Right hindlimb (tissue), 1 donor: Measurements from ENCODE around the gene LRRC10.

ENCODE experiments used
- DNase-seq: peaks from one replicate; pipeline ENCODE4 v3.0.0-alpha.2; 2018

Gene LRRC10, protein sequence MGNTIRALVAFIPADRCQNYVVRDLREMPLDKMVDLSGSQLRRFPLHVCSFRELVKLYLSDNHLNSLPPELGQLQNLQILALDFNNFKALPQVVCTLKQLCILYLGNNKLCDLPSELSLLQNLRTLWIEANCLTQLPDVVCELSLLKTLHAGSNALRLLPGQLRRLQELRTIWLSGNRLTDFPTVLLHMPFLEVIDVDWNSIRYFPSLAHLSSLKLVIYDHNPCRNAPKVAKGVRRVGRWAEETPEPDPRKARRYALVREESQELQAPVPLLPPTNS

DNA sequence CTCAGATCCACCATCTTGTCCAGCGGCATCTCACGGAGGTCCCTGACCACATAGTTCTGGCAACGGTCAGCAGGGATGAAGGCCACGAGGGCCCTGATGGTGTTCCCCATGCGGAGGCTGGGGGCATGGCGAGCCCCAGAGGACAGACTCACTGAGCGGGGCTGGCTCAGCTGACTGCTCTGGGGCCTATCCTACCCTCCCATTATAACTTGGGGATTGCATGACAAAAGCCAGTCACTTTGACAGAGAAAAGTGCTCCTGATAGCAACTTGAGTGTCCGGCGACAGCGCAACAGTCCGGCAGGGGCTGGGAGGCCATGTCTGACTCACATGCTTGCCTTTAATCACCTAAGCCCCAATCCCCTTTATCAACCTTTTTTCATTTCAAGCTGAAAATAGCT, at the start of gene LRRC10:
LRRC10 (minus strand) TSS at position 179 of the 400 bp plus-strand sequence; CDS start at position 110, 69 bp downstream.
- no peak for DNase-seq

DNA sequence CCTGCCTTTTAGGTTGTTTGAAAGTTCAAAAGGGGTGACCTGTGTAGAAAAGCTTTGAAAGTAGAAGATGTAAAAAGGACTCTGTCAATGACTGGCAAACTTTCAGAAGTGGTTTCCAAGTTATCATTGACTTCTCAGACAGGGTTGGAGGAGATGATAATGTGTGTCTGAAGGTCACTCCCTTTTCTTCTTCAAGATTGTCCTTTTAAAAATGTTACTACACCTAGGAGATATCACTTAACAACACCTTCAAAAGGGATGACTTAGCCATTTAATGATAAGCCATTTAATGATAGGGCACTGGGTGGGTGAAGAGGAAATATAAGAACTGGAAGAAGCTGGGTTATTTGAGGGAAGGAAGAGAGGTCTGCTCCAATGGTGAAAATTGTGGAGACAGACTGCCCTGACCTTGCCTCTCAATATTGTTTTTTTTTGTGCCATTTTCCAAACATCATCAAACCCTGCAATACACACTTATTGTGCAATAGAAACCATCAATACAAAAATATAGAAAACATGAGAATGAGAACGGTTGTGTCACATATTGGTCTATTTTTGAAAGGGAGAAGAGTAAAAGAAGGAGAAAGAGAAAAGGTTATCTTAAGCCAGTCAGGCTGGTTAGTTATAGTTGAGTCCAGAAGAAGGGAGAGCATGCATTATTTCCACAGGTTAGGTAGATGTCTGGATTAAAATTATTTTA, 49.6 kb upstream of the LRRC10 start:
- no peak for DNase-seq

DNA sequence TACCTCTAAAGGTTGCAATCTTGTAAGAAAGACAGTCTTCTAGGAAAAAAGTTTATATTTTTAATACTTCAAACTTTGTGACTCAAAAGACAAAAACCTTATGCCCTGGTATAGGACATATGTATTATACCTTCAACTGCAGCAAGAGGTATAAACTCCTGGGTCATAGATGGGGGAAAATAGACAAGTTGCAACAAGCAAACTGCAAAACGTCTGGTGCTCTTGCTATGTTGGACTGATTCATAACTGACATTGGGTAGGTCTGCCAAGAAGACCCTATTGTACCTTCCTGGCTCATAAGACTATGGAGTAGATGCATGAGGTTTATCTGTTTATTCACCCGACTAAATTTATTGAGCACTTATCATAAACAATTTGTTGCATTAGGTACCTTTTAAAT, 47.5 kb upstream of the LRRC10 start:
- DNase-seq, result no peak

DNA sequence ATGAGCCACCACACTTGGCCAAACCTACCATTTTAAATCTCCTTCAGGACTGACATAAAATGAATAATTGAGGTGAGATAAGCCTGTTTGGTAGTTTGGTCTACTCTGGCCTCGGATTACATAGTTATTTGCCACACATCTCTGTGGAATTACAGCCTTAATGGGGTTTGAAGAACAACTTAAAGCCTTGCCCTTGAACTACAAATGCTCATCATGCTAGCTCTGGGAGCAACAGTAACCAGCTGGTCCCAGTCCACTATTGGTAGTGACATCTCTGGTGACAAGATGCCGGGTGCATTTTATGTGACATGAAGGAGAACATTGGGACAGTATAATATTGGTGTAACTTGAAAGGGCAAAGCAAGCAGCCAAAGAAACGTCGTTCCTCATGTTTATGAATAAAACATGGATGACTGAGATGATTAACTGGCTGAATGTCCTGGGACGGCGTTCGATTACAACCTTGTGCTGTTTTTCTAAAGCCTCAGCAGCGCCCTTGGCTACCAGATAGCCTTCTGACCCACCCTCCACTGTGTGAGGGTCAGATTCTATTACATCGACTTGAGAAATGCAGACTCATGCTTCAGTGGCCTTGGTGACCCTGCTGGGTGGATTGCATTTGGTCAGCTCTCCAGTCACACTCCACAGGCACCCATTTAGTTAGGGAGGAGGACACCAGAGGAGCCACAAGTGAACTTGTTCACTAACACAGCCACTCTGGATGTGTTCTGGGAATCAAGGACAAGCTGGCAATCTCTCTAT, 46.9 kb upstream of the LRRC10 start:
- DNase-seq, result peak; percentile 34

DNA sequence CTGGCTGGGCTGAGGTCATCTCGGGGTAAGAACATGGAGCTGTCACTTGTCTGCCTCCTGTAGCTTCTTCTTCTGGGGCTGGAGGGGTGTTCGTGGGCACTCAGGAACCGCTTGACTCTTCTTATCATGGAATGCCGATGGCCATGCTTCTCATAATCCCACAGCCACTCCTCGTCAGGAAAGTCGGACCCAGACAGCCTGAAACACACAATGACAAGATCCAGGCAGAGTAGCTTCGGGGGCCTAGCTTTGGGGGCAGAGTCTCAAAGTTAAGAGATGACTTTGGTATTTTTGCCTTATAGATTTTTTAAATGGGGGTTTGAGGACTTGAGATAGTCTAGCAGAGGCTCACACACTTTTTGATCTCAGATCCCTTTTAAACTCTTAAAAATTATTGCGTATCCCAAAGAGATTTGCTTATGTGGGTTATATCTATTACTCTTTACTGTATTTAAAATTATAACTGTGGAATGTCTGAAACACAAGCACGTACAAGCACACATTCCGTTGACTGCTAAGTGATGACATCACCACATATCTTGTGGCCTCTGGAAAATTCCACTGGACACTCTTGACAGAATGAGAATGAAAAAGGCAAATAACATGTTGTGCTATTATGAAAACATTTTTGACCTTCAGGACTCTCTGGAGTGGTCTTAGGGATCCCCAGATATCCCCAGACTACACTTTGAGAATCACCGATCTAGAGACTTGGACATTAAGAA, 45.1 kb upstream of the LRRC10 start:
- no peak for DNase-seq

DNA sequence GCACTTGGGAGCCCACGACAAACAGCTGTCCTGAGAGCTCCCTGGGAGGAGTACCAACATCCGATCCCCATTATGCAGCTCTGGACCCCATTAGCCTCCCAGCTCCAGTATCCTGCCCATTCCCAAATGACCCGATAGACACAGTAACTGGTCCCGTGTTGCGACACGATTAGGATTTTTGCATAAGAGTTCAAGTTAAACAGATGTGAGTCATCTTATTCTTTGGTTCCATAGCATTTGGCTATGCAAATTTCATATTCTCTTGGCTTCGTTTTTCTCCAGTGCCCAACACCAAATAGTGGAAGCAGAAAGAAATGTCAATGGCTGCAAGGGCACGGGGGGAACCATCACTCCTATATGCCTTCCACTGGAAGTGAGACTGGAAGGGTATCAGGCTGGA, 43.0 kb upstream of the LRRC10 start:
- DNase-seq, result no peak

DNA sequence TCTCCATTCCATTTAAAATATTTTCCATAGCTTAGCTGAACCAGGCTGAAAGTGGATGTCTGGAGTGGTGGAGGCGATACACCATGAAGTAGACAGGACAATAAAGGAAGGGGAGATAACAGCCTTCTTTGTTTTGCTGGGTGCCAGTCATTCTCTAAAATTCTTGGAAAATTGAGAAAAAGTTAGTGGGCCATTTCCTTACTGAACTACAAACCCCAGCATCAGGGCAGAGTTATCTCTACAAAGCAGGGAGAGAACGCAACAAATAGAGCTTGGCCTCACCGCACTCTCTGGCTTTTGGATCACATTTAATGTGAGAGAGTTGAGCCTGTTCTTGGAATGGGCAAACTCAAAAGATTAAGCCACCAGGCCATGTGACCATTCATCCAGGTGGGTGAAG, 41.2 kb upstream of the LRRC10 start:
- no peak for DNase-seq

DNA sequence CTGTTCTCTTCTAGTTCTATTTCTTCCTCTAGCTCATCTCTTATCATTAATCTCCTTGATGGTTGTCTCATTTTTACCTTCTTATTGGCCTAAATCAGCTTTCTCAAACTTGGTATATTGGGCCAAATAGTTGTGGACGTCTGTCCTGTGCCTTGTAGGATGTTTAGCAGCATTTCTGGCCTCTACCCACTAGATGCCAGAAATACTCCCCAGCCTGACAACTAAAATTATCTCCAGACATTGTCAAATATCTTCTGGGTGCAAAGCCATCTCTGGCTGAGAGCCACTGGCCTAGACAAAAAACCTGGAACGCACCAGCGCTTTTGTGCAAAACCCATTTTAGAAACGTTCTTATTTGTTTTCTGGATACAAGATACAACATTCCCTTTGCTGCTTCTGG, 38.8 kb upstream of the LRRC10 start:
- no peak for DNase-seq

DNA sequence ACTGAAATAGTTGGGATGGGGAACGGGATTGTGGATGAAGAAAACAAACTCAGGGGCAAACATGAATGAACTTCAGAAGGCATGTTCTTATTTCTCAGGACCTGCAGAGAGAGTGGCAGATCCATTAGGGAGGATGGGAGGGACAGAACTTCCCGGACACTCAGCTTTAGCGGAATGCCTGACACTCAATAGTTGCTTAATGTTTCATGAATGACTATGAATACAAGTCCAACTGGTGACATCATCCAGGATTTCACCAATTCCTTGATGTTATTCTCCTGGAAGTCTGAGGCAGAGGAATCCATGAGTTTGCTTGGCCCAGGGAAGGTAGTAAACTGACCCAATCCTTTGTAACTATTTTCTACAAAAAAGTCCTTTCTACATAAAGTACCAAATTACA, 37.8 kb upstream of the LRRC10 start:
- no peak for DNase-seq

DNA sequence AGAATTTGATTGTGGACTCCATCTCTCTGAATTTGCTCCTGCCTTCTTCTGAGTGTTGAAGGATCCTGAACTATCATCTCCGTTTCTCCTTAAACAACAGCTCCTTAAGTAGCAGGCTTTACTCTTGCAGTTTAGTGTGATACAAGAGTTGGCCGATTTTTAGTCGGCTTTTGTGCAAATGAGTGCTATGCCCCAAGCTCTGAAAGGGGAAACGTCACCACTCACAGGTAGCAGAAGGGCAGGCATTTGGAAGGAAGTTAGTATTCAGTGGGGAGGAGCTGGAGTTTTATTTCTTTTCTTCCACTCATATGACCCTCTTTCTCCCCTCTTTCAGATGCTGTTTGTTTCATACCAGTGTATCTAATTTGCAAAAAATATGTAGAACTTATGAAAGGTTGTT, 36.5 kb upstream of the LRRC10 start:
- no peak for DNase-seq

DNA sequence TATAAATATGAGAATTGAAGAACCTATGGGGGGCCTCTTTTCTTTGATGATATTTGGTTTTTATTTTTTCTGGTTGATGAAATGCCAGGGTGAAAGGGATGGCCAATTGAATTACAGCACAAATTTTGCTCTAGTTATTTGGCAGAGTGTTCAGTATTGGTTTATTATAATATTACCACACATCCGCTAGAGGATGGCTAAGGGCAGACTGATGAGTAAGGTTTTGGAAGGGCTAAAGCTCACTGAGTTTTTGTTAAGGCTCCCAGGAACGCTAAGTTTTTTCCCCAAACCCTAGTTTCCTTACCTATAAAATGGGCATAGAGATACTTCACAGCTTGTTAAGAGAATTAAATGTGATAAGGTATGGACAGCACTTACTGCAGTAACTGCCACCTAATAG, 34.3 kb upstream of the LRRC10 start:
- no peak for DNase-seq

DNA sequence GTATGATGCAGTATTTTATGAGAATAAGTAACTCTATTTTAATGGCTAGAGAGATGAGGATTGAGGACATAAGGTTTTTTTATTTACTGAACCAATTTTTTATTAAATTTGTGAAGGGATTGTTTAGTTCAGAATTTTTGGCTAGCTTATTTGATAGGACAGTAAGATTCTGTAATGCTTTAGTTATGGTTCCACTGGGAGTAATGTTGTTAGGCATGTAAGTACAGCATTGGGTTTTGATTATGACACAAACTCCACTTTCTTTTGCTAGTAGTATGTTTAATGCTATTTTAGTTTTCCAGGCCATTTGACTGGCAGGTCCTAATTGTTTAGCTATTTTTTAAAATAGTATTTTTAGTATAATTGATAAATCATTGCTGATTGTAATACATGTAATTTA, 33.8 kb upstream of the LRRC10 start:
- no peak for DNase-seq

DNA sequence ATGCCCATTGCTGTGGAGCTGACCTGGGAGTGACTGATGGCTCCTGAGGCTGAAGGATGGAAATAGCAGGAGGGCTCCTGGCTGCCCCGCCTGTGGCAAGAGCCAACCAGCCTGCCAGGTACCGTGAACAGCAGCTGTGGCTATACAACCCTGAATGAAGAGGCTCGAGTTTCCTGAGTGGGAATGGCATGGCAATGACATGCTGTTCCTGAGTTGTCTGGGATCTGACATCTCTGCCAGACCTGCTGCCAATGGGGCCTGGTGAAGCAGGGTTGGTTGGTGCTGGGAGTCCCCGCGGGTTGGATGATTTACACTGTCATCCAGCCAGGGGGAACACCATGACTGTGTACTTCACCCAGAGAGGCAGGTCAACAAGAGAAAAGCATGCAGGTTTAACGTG, 31.8 kb upstream of the LRRC10 start:
- no peak for DNase-seq

DNA sequence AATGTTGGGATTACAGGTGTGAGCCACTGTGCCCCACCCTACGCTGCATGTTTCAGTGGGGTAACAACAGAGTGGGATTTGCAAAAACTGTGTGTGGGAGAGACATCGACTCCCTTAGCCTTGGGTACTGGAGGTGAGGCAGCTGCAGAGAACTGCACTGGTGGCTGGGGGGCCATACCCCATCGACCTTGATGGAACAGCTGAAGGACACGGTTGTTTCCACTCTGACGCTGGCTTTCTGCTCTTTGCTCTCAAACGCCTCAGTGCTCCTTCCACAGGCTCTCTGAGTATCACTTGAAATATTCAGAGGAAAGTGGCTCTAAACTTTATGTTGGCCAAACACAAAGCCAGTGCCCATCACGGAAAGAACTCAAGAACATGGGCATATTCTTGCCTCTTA, 30.8 kb upstream of the LRRC10 start:
- DNase-seq, result no peak

DNA sequence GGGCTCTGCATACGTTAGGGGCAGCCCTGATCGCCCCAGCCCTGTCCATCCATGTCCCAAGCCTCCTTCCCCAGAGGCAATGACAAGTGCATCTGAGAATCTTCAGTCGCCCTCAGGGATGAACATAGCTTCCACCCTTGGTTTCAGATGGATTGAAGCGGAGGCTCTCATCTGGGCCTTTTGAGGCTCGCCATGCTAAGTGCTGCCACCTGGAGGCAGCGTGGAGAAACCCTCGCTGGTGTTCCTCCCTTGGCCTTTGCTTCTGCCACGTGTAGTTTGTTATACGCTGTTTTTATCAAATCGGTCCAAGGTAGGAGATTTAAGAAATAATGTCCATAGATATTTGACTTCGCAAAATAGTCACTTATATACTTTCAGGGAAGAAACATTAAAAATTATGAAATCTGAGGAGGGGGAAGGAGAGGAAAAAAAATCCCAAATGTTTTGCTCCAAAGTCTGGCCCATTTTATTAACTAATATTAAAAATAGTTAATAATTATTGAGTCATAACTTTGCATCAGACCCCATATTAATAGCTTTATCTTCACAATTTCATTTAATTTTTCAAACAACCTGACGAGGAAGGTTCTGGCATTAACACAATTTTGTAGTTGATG, 28.8 kb upstream of the LRRC10 start:
- peak; percentile 40 for DNase-seq

DNA sequence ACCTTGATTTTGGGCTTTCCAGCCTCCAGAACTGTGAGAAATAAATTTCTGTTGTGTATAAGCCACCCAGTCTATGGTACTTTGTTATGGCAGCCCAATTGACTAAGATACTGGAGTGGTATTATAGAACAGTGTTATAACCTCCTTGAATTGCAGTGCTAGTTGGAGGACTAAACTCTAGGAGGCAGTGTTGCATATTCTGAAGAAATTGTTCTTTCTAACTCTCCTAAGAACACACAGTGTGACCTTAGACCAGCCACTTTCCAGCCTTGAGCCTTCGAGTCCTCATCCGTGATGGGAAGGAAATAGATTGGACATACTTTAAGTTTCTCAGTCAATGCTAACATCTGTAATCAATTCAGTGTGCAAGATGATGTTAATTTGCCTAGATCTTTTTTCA, 22.4 kb upstream of the LRRC10 start:
- DNase-seq, result no peak

DNA sequence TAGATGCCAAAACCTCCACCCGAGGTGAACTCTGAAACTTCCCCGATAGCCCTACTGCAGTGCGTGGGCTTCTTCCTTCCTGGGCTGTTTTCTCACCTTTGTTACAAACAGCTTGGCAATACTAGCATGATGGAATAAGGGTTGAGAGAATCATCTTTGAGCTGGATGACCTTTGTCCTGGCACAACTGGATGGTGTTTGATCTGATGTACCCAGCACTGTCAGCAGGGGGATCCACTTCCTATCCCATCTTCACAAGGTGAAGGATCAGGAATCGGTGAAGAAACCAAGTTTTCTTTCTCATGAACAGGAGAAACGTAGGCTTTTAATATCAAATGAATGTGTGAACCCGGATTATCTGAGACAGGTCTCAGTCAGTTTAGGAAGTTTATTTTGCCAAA, 19.5 kb upstream of the LRRC10 start:
- DNase-seq, result no peak

DNA sequence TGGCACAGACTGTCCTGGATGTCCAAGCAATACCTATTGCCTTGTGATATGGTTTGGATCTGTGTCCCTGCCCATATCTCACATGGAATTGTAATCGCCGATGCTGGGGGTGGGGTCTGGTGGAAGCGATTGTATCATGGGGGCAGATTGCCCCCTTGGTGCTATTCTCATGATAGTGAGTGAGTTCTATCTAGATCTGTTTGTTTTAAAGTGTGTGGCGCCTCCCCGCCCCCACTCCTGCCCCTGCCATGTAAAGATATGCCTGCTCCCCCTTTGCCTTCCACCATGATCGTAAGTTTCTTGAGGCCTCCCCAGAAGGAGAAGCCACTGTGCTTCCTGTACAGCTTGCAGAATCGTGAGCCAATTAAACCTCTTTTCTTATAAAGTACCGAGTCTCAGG, 16.8 kb upstream of the LRRC10 start:
- DNase-seq, result no peak

DNA sequence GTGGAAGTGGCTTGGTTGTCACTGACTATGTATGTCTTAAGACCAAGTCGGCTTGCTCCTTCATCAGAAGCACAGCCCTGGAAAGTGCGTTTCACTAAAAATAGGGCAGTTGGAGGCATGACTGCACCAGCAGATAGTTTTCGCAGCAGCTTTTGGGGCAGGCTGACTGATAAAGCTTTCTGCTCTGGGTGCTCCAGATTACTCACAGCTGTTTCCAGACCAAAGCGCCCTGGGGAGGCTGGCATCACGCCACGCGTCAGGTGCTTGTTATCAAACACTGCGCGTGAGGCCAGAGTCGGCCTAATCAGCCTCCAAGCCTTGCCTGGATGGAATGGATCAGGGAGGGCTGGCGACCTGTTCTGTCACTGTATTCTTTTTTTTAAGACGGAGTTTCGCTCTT, 13.3 kb upstream of the LRRC10 start:
- DNase-seq, result no peak

DNA sequence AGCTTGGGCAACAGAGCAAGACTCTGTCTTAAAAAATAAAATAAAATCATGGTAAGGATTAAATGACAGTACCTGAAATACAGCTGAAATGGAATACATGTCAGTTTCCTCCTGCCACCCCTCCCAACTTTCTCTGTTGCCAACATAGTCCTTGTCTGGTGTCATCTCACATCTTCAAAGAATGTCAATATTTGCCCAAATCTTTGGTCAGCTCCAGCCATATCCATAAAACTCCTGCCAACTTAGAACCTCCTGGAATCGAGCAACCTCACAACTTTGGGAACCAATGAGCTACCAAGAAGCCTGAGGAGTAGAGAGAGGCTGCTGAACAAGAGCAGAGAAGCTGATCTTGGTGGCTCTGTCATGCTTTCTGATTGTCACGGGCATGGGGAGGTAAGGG, 10.8 kb upstream of the LRRC10 start:
- DNase-seq, result no peak

DNA sequence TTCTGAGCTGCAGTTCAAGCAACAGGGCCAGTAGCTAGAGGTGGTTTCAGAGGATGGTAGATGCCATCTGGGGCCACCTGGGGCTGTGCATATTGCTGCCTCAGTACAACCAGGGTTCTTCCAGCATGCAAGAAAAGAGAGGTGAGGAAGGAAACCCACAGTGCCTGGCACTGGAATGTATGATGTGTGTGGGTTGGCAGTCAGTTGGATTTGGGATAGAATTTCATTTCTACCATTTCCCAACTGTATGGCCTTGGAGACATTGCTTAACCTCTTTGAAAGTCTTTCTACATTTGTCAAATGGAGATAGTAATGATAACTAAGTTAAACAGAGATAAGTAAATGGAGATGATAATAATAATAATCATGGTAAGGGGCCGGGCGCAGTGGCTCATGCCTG, 10.2 kb upstream of the LRRC10 start:
- no peak for DNase-seq

DNA sequence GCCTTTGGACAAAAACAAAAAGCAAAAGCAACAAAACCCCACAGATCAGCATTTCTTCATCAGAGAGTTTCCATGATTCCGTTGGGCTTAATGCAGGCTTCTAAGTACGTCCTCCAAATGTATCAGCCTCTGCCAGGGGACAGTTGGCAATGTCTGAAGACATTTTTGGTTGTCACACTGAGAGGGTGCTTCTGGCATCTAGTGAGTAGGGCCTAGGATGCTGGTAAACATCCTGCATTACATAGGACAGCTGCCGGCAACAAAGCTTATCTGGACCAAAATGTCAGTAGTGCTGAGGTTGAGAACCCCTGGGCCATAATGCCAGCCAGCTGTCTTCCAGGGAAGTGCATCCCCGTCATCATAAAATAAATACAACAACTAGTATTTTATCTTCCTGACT, 9.4 kb upstream of the LRRC10 start:
- no peak for DNase-seq

DNA sequence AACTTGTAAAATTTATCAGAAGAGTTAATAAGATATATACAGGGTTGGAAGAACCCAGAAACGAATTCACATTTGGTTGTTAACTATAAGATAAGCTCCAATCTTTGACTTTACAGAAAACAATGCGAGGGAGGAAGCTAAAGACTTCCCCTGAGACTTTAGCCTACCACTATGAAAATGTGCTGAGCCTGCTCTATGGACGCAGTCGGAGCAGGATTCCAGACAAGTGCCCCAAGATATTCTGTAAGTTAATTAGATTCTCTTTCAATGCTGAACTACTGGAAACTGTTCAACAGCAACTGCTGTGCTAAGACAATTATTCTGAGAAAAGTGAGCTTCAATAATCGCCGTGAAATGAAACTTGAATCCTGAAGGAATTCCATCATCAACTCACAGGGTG, 8.3 kb upstream of the LRRC10 start:
- DNase-seq, result no peak
